ENCODE measurements around the gene RTF2.

The RTF2 gene

DNA sequence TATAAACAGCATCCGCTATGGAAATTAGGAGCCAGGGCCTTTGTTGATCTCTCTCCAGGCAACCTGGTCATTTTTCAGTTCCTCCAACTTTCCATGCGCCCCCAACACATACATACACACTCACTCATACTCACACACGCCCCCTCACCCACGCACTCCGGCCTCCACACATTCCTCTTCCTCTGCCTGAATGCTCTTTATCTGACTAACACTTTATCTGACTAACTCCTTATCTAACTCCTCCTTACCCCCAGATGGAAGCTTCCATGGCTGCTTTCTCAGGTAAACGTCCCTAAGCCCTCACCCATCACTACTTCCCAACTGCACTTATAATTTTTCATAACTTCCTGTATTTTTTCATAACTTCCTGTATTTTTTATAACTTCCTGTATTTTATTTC is 38.9 kb upstream of the RTF2 start:
- TF ChIP-seq, protein P1, sequence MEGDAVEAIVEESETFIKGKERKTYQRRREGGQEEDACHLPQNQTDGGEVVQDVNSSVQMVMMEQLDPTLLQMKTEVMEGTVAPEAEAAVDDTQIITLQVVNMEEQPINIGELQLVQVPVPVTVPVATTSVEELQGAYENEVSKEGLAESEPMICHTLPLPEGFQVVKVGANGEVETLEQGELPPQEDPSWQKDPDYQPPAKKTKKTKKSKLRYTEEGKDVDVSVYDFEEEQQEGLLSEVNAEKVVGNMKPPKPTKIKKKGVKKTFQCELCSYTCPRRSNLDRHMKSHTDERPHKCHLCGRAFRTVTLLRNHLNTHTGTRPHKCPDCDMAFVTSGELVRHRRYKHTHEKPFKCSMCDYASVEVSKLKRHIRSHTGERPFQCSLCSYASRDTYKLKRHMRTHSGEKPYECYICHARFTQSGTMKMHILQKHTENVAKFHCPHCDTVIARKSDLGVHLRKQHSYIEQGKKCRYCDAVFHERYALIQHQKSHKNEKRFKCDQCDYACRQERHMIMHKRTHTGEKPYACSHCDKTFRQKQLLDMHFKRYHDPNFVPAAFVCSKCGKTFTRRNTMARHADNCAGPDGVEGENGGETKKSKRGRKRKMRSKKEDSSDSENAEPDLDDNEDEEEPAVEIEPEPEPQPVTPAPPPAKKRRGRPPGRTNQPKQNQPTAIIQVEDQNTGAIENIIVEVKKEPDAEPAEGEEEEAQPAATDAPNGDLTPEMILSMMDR (IDR thresholded peaks at IDR 0.05; ENCODE audit: borderline replicate concordance, control extremely low read depth, extremely low read depth, insufficient read depth, missing control alignments), result no peak
- DNase-seq (ENCODE audit: low spot score), result no peak
- in situ Hi-C loops (cut with MboI; ENCODE audit: low sequenced_read_pairs, unreplicated experiment), result no loop called here

DNA sequence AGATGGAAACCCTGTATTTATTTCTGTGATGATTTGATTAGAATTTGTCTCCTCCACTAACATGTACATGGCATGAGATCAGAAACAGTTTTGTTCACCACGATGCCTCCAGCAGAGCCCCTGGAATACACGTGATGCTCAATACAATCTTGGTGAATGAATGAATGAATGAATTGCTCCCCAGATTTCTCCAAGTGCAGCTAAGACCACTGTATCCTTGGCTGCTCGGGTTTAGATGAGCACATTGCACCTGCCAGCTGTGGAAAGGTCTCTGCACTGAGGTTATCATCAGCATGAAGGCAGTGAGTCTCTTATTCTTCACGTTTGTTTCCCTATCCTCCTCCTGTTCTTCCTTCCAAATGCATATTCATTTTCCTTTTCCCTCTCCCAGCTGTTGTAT is 38.5 kb upstream of the RTF2 start:
- no peak for DNase-seq (ENCODE audit: low spot score)
- in situ Hi-C loops (cut with MboI; ENCODE audit: low sequenced_read_pairs, unreplicated experiment), result no loop called here
- TF ChIP-seq, protein P1 (IDR thresholded peaks at IDR 0.05; ENCODE audit: borderline replicate concordance, control extremely low read depth, extremely low read depth, insufficient read depth, missing control alignments), result no peak

DNA sequence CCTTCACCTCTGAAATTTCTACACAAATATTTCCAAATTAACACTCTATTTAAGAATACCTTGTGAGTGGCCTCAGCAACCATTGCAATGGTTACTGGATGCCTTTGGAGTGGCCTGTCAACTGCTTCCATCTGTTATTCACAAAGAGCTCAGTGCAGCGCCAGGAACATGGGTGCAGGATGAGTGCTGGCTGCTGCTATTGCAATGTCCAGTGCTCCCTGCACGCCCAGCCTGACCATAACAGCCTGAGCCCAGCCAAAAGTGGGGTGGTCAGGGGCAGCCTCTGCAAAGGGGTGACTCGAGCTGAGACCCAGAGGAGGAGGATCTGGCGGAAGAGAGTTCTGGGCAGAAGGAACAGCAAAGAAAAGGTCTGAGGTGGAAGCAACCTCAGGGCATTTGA is 38.0 kb upstream of the RTF2 start:
- DNase-seq (ENCODE audit: low spot score), result no peak
- in situ Hi-C loops (cut with MboI; ENCODE audit: low sequenced_read_pairs, unreplicated experiment), result no loop called here
- TF ChIP-seq, protein P1 (IDR thresholded peaks at IDR 0.05; ENCODE audit: borderline replicate concordance, control extremely low read depth, extremely low read depth, insufficient read depth, missing control alignments), result no peak

DNA sequence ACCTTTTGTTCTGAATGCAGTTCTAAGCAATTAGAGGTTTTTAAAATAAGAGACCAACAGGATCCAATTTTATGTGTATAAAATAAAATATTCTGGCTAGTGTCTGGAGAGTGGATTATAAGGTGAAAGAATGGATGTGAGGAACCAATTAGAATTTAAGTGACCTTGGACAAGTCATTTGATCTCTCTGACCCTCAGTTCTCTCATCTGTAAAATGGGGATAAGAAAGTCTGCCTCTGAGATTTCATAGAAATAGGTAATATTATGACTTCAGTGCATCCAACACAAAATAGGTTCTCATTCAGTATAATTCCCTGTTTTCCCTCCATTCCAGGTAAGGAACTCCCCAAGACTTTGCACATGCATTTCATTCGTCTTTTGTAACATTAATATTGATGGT is 37.5 kb upstream of the RTF2 start:
- TF ChIP-seq, protein P1 (IDR thresholded peaks at IDR 0.05; ENCODE audit: borderline replicate concordance, control extremely low read depth, extremely low read depth, insufficient read depth, missing control alignments), result no peak
- no peak for DNase-seq (ENCODE audit: low spot score)
- in situ Hi-C loops (cut with MboI; ENCODE audit: low sequenced_read_pairs, unreplicated experiment), result no loop called here

DNA sequence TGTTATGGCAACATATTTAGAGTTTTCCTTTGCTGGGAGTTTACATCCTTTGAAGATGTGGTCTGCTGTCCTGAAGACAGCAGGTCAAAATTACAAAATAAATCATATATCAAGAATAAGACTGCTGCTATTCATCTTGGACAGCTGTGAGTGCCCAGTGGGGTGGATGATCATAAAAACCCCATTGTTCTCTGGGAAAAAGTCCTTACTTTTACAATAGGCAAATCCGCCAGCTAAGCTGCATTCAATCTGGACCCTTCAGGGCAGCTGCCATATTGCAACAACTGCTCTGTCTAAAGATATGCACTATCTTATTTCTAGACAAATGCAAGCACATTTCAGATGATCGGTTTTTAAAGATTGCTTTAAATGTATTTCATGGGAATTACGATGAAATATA is 37.0 kb upstream of the RTF2 start:
- in situ Hi-C loops (cut with MboI; ENCODE audit: low sequenced_read_pairs, unreplicated experiment), result no loop called here
- no peak for DNase-seq (ENCODE audit: low spot score)
- TF ChIP-seq, protein P1 (IDR thresholded peaks at IDR 0.05; ENCODE audit: borderline replicate concordance, control extremely low read depth, extremely low read depth, insufficient read depth, missing control alignments), result no peak

DNA sequence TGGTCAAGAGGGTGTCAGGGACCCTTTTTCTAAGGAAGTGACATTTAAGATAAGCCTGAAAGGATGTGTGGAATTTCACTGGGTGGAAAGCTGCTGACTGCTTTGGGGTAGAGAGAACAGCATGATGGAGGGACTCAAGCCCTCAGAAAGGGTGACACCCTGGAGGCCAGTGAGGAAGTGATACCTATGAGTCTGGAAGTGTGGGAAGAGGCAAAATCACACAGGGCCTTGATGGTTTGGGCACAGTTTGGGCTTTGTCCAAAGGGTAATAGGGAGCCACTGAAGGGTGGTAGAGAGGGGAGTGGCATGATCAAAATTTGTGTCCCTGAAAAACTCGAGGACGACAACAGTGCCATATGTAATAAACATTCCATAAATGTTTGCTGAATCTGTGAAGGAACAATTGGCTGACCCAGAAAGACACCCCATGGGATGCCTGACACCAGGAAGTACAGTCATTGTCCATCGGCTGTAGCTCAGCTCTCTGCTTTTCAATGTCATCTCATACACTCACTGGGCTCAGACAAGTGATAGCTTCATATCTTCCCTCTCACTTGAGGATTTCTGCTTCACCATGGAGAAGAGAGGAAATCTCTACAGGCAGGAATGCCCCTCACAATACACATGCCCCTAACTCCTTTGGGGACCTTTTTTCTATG is 35.1 kb upstream of the RTF2 start:
- DNase-seq (ENCODE audit: low spot score), result no peak
- in situ Hi-C loops (cut with MboI; ENCODE audit: low sequenced_read_pairs, unreplicated experiment), result no loop called here
- TF ChIP-seq, protein P1 (IDR thresholded peaks at IDR 0.05; ENCODE audit: borderline replicate concordance, control extremely low read depth, extremely low read depth, insufficient read depth, missing control alignments), result no peak
